Activated CD8-positive, alpha-beta T cell treated with anti-CD3 and anti-CD28 coated beads for 36 hours (primary cell): ENCODE data around the gene ZNF142. TPM values are rescaled to one million over a fixed set of nuclear protein-coding genes. Genes with fewer than 3 reads are reported as not detected.

Experiments used
- ATAC-seq: fragments of 200-7000 bp; cut with Tn5 transposase; one replicate; pipeline ENCODE4 v1.10.0; 2021; ENCODE audit warnings: mild to moderate bottlenecking, moderate library complexity
- CTCF ChIA-PET: fragments of 350-600 bp; sonication (Branson Sonifier 250); formaldehyde crosslinking; loops from one replicate; lab custom pipeline; 2021; ENCODE audit warnings: antibody characterized with exemption; lab: Charles Lee
- POLR2A ChIA-PET: fragments of 350-600 bp; sonication (Branson Sonifier 250); formaldehyde crosslinking; loops from one replicate; lab custom pipeline; 2021; ENCODE audit warnings: antibody characterized with exemption; lab: Charles Lee
- DNase-seq: peaks from one replicate; pipeline ENCODE4 v3.0.0-alpha.2; 2020
- H3K27ac Mint-ChIP-seq: one replicate; pipeline ENCODE4 v1.8.0; 2021; ENCODE audit warnings: mild to moderate bottlenecking, mixed read lengths
- H3K27me3 Mint-ChIP-seq: one replicate; pipeline ENCODE4 v1.8.0; 2021; ENCODE audit warnings: mixed read lengths
- H3K36me3 Mint-ChIP-seq: one replicate; pipeline ENCODE4 v1.8.0; 2021; ENCODE audit warnings: low read depth, mixed read lengths
- H3K4me1 Mint-ChIP-seq: one replicate; pipeline ENCODE4 v1.8.0; 2021; ENCODE audit warnings: low read depth, mixed read lengths
- H3K4me3 Mint-ChIP-seq: one replicate; pipeline ENCODE4 v1.8.0; 2021; ENCODE audit warnings: mild to moderate bottlenecking, moderate library complexity, mixed read lengths
- H3K9me3 Mint-ChIP-seq: one replicate; pipeline ENCODE4 v1.8.0; 2021; ENCODE audit warnings: mixed read lengths
- CTCF ChIP-seq: fragments of 200-600 bp; IDR thresholded peaks from one replicate; pipeline ENCODE4 v1.8.0; 2022; ENCODE audit warnings: antibody characterized with exemption, mild to moderate bottlenecking
- intact Hi-C: fragments of 100-400 bp; cut with micrococcal nuclease; formaldehyde crosslinking; loops from one replicate; pipeline ENCODE4 v1.10.0; 2022
- total RNA-seq, 2 experiments: library from RNA; stranded (reverse); gene quantifications; one replicate each; pipeline ENCODE4 v1.2.3, GENCODE V29; 2021

Gene ZNF142
- total RNA-seq, 2 experiments from 2014 or later = 30.4 to 33.7 TPM

GRCh38 chr2:218679119-218679518, 19.7 kb upstream of the ZNF142 start:
- Mint-ChIP-seq H3K9me3 (no peaks in the 10 kb centered on the region), H3K27me3 (no peaks in the 10 kb centered on the region), H3K27ac (no peak overlapping the region), H3K36me3 (no peaks in the 10 kb centered on the region), H3K4me3 (no peak overlapping the region), H3K4me1 (no peaks in the 10 kb centered on the region)
- no peak for DNase-seq
- intact Hi-C loops = no loop called here
- TF ChIP-seq CTCF = no peak
- POLR2A ChIA-PET = interaction anchor here (0.8 kb wide), 1 partner anchor 12 kb away, joined by 3 read pairs; no protein-coding TSS in a partner anchor
- CTCF ChIA-PET = interaction anchor here (1.5 to 4.2 kb wide), 2 partner anchors 8 to 31 kb away, joined by 4 to 15 read pairs; partner anchors contain the start of gene TTLL4
- no peak for ATAC-seq

- ATAC-seq = peak; percentile 98
Measured at GRCh38 chr2:218671654-218672566, 12.5 kb upstream of the ZNF142 start, which contains the start of the genes RNF25 and STK36. Gene RNF25, minus strand, starts transcription at chr2:218672002. Its CDS starts 32 bp downstream, at chr2:218671970. Gene STK36, plus strand, starts transcription at chr2:218672086. Its CDS starts 744 bp downstream, at chr2:218672830.

GRCh38 chr2:218671097-218671653, 11.8 kb upstream of the ZNF142 start:
- DNase-seq = no peak
- ChIA-PET POLR2A (interaction anchor here (0.9 to 4.4 kb wide), 5 partner anchors 11 to 172 kb away, joined by 3 to 61 read pairs (median 3); partner anchors contain the start of genes BCS1L, TTLL4 and ZNF142), CTCF (interaction anchor here (1.1 to 4.0 kb wide), 7 partner anchors 8 to 227 kb away, joined by 3 to 30 read pairs (median 6); partner anchors contain the start of genes BCS1L, TTLL4 and ZNF142)
- peak overlapping the region; percentile 96 for H3K27ac Mint-ChIP-seq
- no peak for TF ChIP-seq CTCF
- H3K4me1 Mint-ChIP-seq = peaks cover 16% of the 10 kb centered on the region
- no peak for ATAC-seq
- peaks cover 11% of the 10 kb centered on the region for H3K36me3 Mint-ChIP-seq
- peak overlapping the region; percentile 96 for H3K4me3 Mint-ChIP-seq
- H3K27me3 Mint-ChIP-seq = no peaks in the 10 kb centered on the region
- intact Hi-C loops = no loop called here
- no peaks in the 10 kb centered on the region for H3K9me3 Mint-ChIP-seq

More at GRCh38 chr2:218671654-218672566, 12.5 kb upstream of the ZNF142 start, which contains the start of the genes RNF25 and STK36:
- H3K4me3 Mint-ChIP-seq = peak within 1 kb of the TSS; percentile 96
- intact Hi-C loops = no loop called here
- POLR2A ChIA-PET = interaction anchor here (0.9 to 4.4 kb wide), 7 partner anchors 12 to 272 kb away, joined by 3 to 61 read pairs (median 3); partner anchors contain the start of genes BCS1L, CTDSP1, TTLL4 and ZNF142
- CTCF ChIA-PET = interaction anchor here (0.9 to 4.0 kb wide), 9 partner anchors 9 to 226 kb away, joined by 3 to 30 read pairs (median 5); partner anchors contain the start of genes BCS1L, TTLL4 and ZNF142
- peaks cover 8% of the 10 kb centered on the region for H3K36me3 Mint-ChIP-seq
- no peaks in the 10 kb centered on the region for H3K27me3 Mint-ChIP-seq
- TF ChIP-seq CTCF = no peak
- H3K27ac Mint-ChIP-seq = peak within 1 kb of the TSS; percentile 96
- no peaks in the 10 kb centered on the region for H3K9me3 Mint-ChIP-seq
- DNase-seq = peak; percentile 90
- peaks cover 16% of the 10 kb centered on the region for H3K4me1 Mint-ChIP-seq

GRCh38 chr2:218664653-218665052, 5.2 kb upstream of the ZNF142 start:
- H3K27me3 Mint-ChIP-seq = no peaks in the 10 kb centered on the region
- CTCF ChIA-PET = no interaction called here
- intact Hi-C loops = no loop called here

More at GRCh38 chr2:218664653-218665052, 5.2 kb upstream of the ZNF142 start:
- DNase-seq (no peak), ATAC-seq (no peak)
- Mint-ChIP-seq H3K36me3 (peaks cover 50% of the 10 kb centered on the region), H3K9me3 (no peaks in the 10 kb centered on the region), H3K4me1 (peaks cover 16% of the 10 kb centered on the region), H3K27ac (no peak overlapping the region), H3K4me3 (no peak overlapping the region)
- POLR2A ChIA-PET = no interaction called here
- TF ChIP-seq CTCF = no peak
